ENCODE results near the gene PIK3C2A. TPM values are rescaled to one million over a fixed set of nuclear protein-coding genes. Genes with fewer than 3 reads are reported as not detected.
A peak's percentile ranks its signal among the peaks of the same experiment; 100 is the strongest.

Gene PIK3C2A
- total RNA-seq, 2 donors from 2014 or later, result 21.4 to 40.0 TPM

DNA sequence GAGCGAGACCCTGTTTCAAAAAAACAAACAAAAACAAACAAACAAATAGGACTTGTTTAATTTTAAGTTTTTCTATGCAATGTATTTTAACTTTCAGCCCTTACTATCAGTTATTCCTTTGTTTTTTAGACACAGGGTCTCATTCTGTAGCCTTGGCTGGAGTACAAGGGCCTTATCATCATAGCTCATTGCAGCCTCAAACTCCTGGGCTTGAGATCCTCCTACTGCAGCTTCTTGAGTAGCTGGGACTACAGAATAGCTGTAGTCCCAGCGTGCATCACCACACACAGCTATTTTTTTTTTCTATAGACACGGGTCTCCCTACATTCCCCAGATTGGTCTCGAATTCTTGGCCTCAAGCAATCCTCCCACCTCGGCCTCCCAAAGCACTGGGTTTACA is 44.5 kb downstream of the PIK3C2A start:
- TF ChIP-seq POLR2A (IDR thresholded peaks at IDR 0.05), result no peak
- TF ChIP-seq, protein P1, sequence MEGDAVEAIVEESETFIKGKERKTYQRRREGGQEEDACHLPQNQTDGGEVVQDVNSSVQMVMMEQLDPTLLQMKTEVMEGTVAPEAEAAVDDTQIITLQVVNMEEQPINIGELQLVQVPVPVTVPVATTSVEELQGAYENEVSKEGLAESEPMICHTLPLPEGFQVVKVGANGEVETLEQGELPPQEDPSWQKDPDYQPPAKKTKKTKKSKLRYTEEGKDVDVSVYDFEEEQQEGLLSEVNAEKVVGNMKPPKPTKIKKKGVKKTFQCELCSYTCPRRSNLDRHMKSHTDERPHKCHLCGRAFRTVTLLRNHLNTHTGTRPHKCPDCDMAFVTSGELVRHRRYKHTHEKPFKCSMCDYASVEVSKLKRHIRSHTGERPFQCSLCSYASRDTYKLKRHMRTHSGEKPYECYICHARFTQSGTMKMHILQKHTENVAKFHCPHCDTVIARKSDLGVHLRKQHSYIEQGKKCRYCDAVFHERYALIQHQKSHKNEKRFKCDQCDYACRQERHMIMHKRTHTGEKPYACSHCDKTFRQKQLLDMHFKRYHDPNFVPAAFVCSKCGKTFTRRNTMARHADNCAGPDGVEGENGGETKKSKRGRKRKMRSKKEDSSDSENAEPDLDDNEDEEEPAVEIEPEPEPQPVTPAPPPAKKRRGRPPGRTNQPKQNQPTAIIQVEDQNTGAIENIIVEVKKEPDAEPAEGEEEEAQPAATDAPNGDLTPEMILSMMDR (IDR thresholded peaks at IDR 0.05), result no peak
- Histone ChIP-seq H3K9me3 (no peaks in the 10 kb centered on the region), H3K27ac (no peak overlapping the region), H3K4me1 (peaks cover 41% of the 10 kb centered on the region), H3K27me3 (no peaks in the 10 kb centered on the region), H3K36me3 (replicated peaks in 1 of 2; ENCODE audit: insufficient read depth in 1 of 2, low read depth in 2 of 2) (no peaks in the 10 kb centered on the region), H3K4me3 (no peak overlapping the region)
- no peak for DNase-seq
- ATAC-seq, result no peak
- 90 to 95% methylated on average over 5 of the region's 5 CpGs for WGBS, 2 donors
- intact Hi-C loops (cut with DNase I), result no loop called here

GRCh38 chr11:17162376-17162775 is 45.4 kb downstream of the PIK3C2A start:
- 70 to 79% methylated on average over 2 of the region's 2 CpGs for WGBS, 2 donors
- H3K4me1 ChIP-seq, result peaks cover 41% of the 10 kb centered on the region
- no peaks in the 10 kb centered on the region for H3K27me3 ChIP-seq

GRCh38 chr11:17161515-17161914 is 46.3 kb downstream of the PIK3C2A start:
- ATAC-seq, result no peak
- 88% methylated on average over 1 of the region's 1 CpG for WGBS, 2 donors
- H3K36me3 ChIP-seq (replicated peaks in 1 of 2; ENCODE audit: insufficient read depth in 1 of 2, low read depth in 2 of 2), result no peaks in the 10 kb centered on the region
- TF ChIP-seq, protein P1 (IDR thresholded peaks at IDR 0.05), result no peak
- TF ChIP-seq POLR2A (IDR thresholded peaks at IDR 0.05), result no peak
- no peaks in the 10 kb centered on the region for H3K9me3 ChIP-seq
- H3K27me3 ChIP-seq, result no peaks in the 10 kb centered on the region
- no peak for DNase-seq
- H3K4me3 ChIP-seq, result no peak overlapping the region
- H3K27ac ChIP-seq, result peak overlapping the region in 1 of 4 donors; percentile 34
- intact Hi-C loops (cut with DNase I), result no loop called here
- H3K4me1 ChIP-seq, result peaks cover 41% of the 10 kb centered on the region

More at GRCh38 chr11:17162376-17162775, 45.4 kb downstream of the PIK3C2A start:
- Histone ChIP-seq H3K27ac (no peak overlapping the region), H3K9me3 (no peaks in the 10 kb centered on the region), H3K4me3 (no peak overlapping the region), H3K36me3 (replicated peaks in 1 of 2; ENCODE audit: insufficient read depth in 1 of 2, low read depth in 2 of 2) (no peaks in the 10 kb centered on the region)
- no peak for ATAC-seq
- DNase-seq, result no peak
- intact Hi-C loops (cut with DNase I), result no loop called here
- TF ChIP-seq, protein P1 (IDR thresholded peaks at IDR 0.05), result no peak
- no peak for TF ChIP-seq POLR2A (IDR thresholded peaks at IDR 0.05)

GRCh38 chr11:17159441-17159840 is 48.3 kb downstream of the PIK3C2A start:
- TF ChIP-seq, protein P1 (IDR thresholded peaks at IDR 0.05), result no peak
- no peak for TF ChIP-seq POLR2A (IDR thresholded peaks at IDR 0.05)
- 68% methylated on average over 3 of the region's 3 CpGs for WGBS, 2 donors
- peaks cover 29% of the 10 kb centered on the region for H3K4me1 ChIP-seq

More at GRCh38 chr11:17159441-17159840, 48.3 kb downstream of the PIK3C2A start:
- DNase-seq, result no peak
- H3K27me3 ChIP-seq, result no peaks in the 10 kb centered on the region
- H3K36me3 ChIP-seq (replicated peaks in 1 of 2; ENCODE audit: insufficient read depth in 1 of 2, low read depth in 2 of 2), result no peaks in the 10 kb centered on the region
- intact Hi-C loops (cut with DNase I), result no loop called here
- no peak overlapping the region for H3K27ac ChIP-seq
- no peaks in the 10 kb centered on the region for H3K9me3 ChIP-seq
- no peak for ATAC-seq
- no peak overlapping the region for H3K4me3 ChIP-seq

Other genes starting within 250 kb of the PIK3C2A start
- 10 to 100 TPM; 30.4 to 34.6 TPM for gene PLEKHA7, start 193.6 kb downstream of the PIK3C2A start, total RNA-seq
- gene RPS13, start 130.3 kb downstream of the PIK3C2A start, total RNA-seq, result 100 to 1,000 TPM; 660 to 806 TPM
- 100 to 1,000 TPM; 106 to 156 TPM for gene NUCB2, start 68.8 kb upstream of the PIK3C2A start, total RNA-seq
- gene NCR3LG1, start 143.8 kb upstream of the PIK3C2A start, total RNA-seq, result 1 to 10 TPM in 1 of 2 donors, under 1 TPM in 1; under 0.01 to 2.6 TPM
- gene KCNJ11, start 180.7 kb upstream of the PIK3C2A start, total RNA-seq, result 10 to 100 TPM in 1 of 2 donors, 1 to 10 TPM in 1; 7.6 to 39.4 TPM

Measured in body of pancreas (tissue), 4 donors.